GM21447 (cell line): ENCODE data around the gene MOGAT1.
"Not testable (repeated sequence)": the region's sequence is repeated elsewhere in the genome, so short reads cannot be mapped to it uniquely, and the experiment has no call there.

Experiments used
- ATAC-seq: cut with Tn5 transposase; IDR thresholded peaks from one replicate; pipeline ENCODE4 v1.9.1; 2021; ENCODE audit not compliant: unreplicated experiment

The MOGAT1 gene

GRCh38 chr2:222708274-222708710 is 36.8 kb downstream of the MOGAT1 start:
- ATAC-seq = no peak

GRCh38 chr2:222709191-222709891 is 37.9 kb downstream of the MOGAT1 start:
- ATAC-seq = peak; percentile 73

GRCh38 chr2:222710736-222711135 is 39.3 kb downstream of the MOGAT1 start:
- ATAC-seq = no peak

GRCh38 chr2:222711315-222711940 is 40.0 kb downstream of the MOGAT1 start:
- ATAC-seq = no peak

GRCh38 chr2:222713002-222713401 is 41.5 kb downstream of the MOGAT1 start:
- ATAC-seq = no peak

GRCh38 chr2:222714361-222715241 is 43.1 kb downstream of the MOGAT1 start:
- no peak for ATAC-seq

- no peak for ATAC-seq
Observed at GRCh38 chr2:222715742-222716141, 44.3 kb downstream of the MOGAT1 start.

GRCh38 chr2:222719787-222720186 is 48.3 kb downstream of the MOGAT1 start:
- not testable (repeated sequence) for ATAC-seq

- ATAC-seq = not testable (repeated sequence)
Observed at GRCh38 chr2:222721597-222721996, 50.1 kb downstream of the MOGAT1 start.

- ATAC-seq = peak; percentile 99
Observed at GRCh38 chr2:222722327-222722946, 51.0 kb downstream of the MOGAT1 start.

- ATAC-seq = no peak
Observed at GRCh38 chr2:222724208-222724607, 52.8 kb downstream of the MOGAT1 start.

- no peak for ATAC-seq
Observed at GRCh38 chr2:222728621-222729020, 57.2 kb downstream of the MOGAT1 start.

- ATAC-seq = peak; percentile 64
Observed at GRCh38 chr2:222730366-222730999, 59.0 kb downstream of the MOGAT1 start.

GRCh38 chr2:222731201-222731621 is 59.8 kb downstream of the MOGAT1 start:
- no peak for ATAC-seq

GRCh38 chr2:222732489-222733178 is 61.2 kb downstream of the MOGAT1 start:
- no peak for ATAC-seq

GRCh38 chr2:222733470-222733845 is 62.0 kb downstream of the MOGAT1 start:
- ATAC-seq = no peak

GRCh38 chr2:222733846-222734702 is 62.6 kb downstream of the MOGAT1 start:
- no peak for ATAC-seq

- ATAC-seq = peak; percentile 78
Observed at GRCh38 chr2:222734703-222735014, 63.2 kb downstream of the MOGAT1 start.

- ATAC-seq = no peak
Observed at GRCh38 chr2:222736301-222736700, 64.8 kb downstream of the MOGAT1 start.
